PFSK-1 (cell line): ENCODE data around the gene TNP2.

Experiments
- POLR2AphosphoS5 ChIP-seq: IDR thresholded peaks from 2 replicates; pipeline ENCODE4 v1.6.1; 2012; ENCODE audit warnings: low read depth, mild to moderate bottlenecking, control low read depth, low read length, moderate library complexity
- SIN3A ChIP-seq: IDR thresholded peaks from 2 replicates; pipeline ENCODE4 v1.6.1; 2012; ENCODE audit warnings: mild to moderate bottlenecking, low read length, moderate library complexity, borderline replicate concordance; ENCODE audit not compliant: insufficient read depth

DNA sequence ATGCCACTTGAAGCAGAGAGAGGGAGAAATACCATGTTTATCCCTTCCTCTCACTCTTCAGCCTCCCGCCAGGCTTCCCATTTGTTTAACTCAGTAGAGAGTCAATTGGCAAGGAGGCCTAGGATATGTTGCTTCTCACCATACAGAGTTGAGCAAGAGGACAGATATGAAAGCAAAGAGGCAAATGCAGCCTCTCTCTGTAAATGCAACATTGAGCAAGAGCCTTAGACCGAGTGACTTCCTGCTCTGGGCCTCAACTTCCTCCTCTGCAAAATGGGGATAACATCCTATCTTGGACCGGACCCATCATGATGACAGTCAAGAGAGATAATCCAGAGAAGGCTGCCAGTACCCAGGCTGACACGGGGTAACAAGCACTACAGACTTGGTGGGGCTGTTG, 49.9 kb downstream of the TNP2 start:
- no peak for TF ChIP-seq POLR2AphosphoS5
- no peak for TF ChIP-seq SIN3A
